ENCODE results near the gene KLHL6. TPM values are rescaled to one million over a fixed set of nuclear protein-coding genes. Genes with fewer than 3 reads are reported as not detected.
"Not testable (repeated sequence)": the region's sequence is repeated elsewhere in the genome, so short reads cannot be mapped to it uniquely, and the experiment has no call there.

Gene KLHL6
- polyA plus RNA-seq, 1 of the 3 experiments (the other 2 are of a cell fraction), result not detected

DNA sequence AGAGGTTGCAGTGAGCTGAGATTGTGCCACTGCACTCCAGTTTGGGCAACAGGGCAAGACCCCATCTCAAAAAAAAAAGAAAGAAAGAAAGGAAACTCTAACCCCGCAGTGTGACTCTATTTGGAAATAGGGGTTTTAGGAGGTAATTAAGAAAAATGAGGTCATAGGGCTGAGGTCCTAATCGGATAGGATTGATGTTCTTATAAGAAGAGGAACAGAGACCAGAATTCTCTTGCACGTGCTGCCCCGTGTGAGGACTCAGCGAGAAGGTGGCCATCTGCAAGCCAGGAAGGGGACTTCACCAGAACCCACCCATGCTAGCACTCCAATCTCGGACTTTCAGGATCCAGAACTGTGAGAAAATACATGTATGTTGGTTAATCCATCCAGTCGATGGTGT is 25.8 kb downstream of the KLHL6 start:
- Histone ChIP-seq H3K4me3 (ENCODE audit: low read depth in 2 of 2, low read length in 1 of 2) (no peak overlapping the region), H4K20me1 (ENCODE audit: insufficient read depth) (no peaks in the 10 kb centered on the region), H3K9me3 (no peaks in the 10 kb centered on the region), H2AFZ (ENCODE audit: low read depth) (no peak overlapping the region), H3F3A (replicated peaks; ENCODE audit: insufficient read depth) (no peaks in the 10 kb centered on the region), H3K9me2 (no peaks in the 10 kb centered on the region), H3K27me3 (ENCODE audit: insufficient read depth) (no peaks in the 10 kb centered on the region), H3K79me2 (ENCODE audit: insufficient read depth) (no peaks in the 10 kb centered on the region), H3K4me2 (no peak overlapping the region), H3K4me1 (ENCODE audit: control insufficient read depth in 1 of 2, insufficient read depth in 2 of 2, low read depth in 1 of 2, low read length in 1 of 2) (no peaks in the 10 kb centered on the region), H3K27ac (ENCODE audit: low read depth in 2 of 2, low read length in 1 of 2) (no peak overlapping the region), H3K9ac (no peak overlapping the region), H3K36me3 (replicated peaks in 1 of 2; ENCODE audit: control insufficient read depth in 1 of 2, insufficient read depth in 2 of 2, low read length in 1 of 2) (no peaks in the 10 kb centered on the region)
- ChIA-PET CTCF (no interaction called here), POLR2A (no interaction called here)
- TF ChIP-seq GATA2 (CRISPR knock-in tag; IDR thresholded peaks at IDR 0.05), result no peak
- TF ChIP-seq GABPA (IDR thresholded peaks at IDR 0.05; ENCODE audit: low read depth), result no peak
- WGBS (ENCODE audit: low lambda C conversion rate), result 75% methylated on average over 7 of the region's 7 CpGs
- DNase-seq, result no peak

DNA sequence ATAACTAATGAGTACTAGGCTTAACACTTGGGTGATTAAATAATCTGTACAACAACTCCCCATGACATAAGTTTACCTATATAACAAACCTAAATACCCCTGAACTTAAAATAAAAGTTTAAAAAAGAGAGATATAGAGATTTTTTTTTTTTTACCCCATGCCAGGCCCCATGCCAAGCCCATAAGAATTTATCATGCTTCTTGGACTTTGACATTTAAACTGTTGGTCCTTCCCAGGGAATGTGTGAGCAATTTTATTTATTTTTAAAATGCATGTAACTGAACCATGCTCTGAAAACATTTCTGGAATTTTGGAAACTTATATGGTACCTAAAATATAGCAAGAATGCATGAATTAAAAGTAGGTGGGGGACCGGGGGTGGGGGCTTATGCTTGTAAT is 26.3 kb downstream of the KLHL6 start:
- Histone ChIP-seq H3K4me1 (ENCODE audit: control insufficient read depth in 1 of 2, insufficient read depth in 2 of 2, low read depth in 1 of 2, low read length in 1 of 2) (no peaks in the 10 kb centered on the region), H3K36me3 (replicated peaks in 1 of 2; ENCODE audit: control insufficient read depth in 1 of 2, insufficient read depth in 2 of 2, low read length in 1 of 2) (no peaks in the 10 kb centered on the region), H3K9me2 (no peaks in the 10 kb centered on the region), H2AFZ (ENCODE audit: low read depth) (no peak overlapping the region), H3F3A (replicated peaks; ENCODE audit: insufficient read depth) (no peaks in the 10 kb centered on the region), H3K4me3 (ENCODE audit: low read depth in 2 of 2, low read length in 1 of 2) (no peak overlapping the region), H3K9ac (no peak overlapping the region), H3K79me2 (ENCODE audit: insufficient read depth) (no peaks in the 10 kb centered on the region), H3K27me3 (ENCODE audit: insufficient read depth) (no peaks in the 10 kb centered on the region), H3K9me3 (no peaks in the 10 kb centered on the region), H3K27ac (ENCODE audit: low read depth in 2 of 2, low read length in 1 of 2) (no peak overlapping the region), H3K4me2 (no peak overlapping the region), H4K20me1 (ENCODE audit: insufficient read depth) (no peaks in the 10 kb centered on the region)
- DNase-seq, result no peak
- TF ChIP-seq FOSL2 (IDR thresholded peaks at IDR 0.05; ENCODE audit: borderline replicate concordance, low read depth) (no peak), RFX5 (IDR thresholded peaks at IDR 0.05; ENCODE audit: low read length) (no peak), NRF1 (IDR thresholded peaks at IDR 0.05; ENCODE audit: low read depth, low read length) (no peak), MAX (IDR thresholded peaks at IDR 0.05; ENCODE audit: low read depth) (no peak), REST (IDR thresholded peaks at IDR 0.05; ENCODE audit: low read depth, low read length) (no peak), SIN3A (IDR thresholded peaks at IDR 0.05; ENCODE audit: borderline replicate concordance, low read depth, low read length) (no peak), EZH2phosphoT487 (IDR thresholded peaks at IDR 0.05; ENCODE audit: borderline replicate concordance, low read depth) (no peak), CTCF (IDR thresholded peaks at IDR 0.05) (no peak), CHD2 (IDR thresholded peaks at IDR 0.05; ENCODE audit: low read length, partially characterized antibody) (no peak)
- TF ChIP-seq, protein P1, sequence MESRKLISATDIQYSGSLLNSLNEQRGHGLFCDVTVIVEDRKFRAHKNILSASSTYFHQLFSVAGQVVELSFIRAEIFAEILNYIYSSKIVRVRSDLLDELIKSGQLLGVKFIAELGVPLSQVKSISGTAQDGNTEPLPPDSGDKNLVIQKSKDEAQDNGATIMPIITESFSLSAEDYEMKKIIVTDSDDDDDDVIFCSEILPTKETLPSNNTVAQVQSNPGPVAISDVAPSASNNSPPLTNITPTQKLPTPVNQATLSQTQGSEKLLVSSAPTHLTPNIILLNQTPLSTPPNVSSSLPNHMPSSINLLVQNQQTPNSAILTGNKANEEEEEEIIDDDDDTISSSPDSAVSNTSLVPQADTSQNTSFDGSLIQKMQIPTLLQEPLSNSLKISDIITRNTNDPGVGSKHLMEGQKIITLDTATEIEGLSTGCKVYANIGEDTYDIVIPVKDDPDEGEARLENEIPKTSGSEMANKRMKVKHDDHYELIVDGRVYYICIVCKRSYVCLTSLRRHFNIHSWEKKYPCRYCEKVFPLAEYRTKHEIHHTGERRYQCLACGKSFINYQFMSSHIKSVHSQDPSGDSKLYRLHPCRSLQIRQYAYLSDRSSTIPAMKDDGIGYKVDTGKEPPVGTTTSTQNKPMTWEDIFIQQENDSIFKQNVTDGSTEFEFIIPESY (IDR thresholded peaks at IDR 0.05; ENCODE audit: borderline replicate concordance, low read depth), result no peak
- POLR2A ChIA-PET, result no interaction called here
- CTCF ChIA-PET, result no interaction called here
- 0% methylated on average over 1 of the region's 1 CpG for WGBS (ENCODE audit: low lambda C conversion rate)

- H3K9ac ChIP-seq; H4K20me1 ChIP-seq (ENCODE audit: insufficient read depth); H2AFZ ChIP-seq (ENCODE audit: low read depth); H3K4me3 ChIP-seq (ENCODE audit: low read depth in 2 of 2, low read length in 1 of 2); H3K36me3 ChIP-seq (replicated peaks in 1 of 2; ENCODE audit: control insufficient read depth in 1 of 2, insufficient read depth in 2 of 2, low read length in 1 of 2); CTCF ChIA-PET; H3K4me2 ChIP-seq; H3F3A ChIP-seq (replicated peaks; ENCODE audit: insufficient read depth); H3K27ac ChIP-seq (ENCODE audit: low read depth in 2 of 2, low read length in 1 of 2); H3K4me1 ChIP-seq (ENCODE audit: control insufficient read depth in 1 of 2, insufficient read depth in 2 of 2, low read depth in 1 of 2, low read length in 1 of 2); DNase-seq; H3K9me2 ChIP-seq; H3K79me2 ChIP-seq (ENCODE audit: insufficient read depth); POLR2A ChIA-PET; H3K9me3 ChIP-seq; H3K27me3 ChIP-seq (ENCODE audit: insufficient read depth): not testable (repeated sequence)
- WGBS (ENCODE audit: low lambda C conversion rate), result 74% methylated on average over 6 of the region's 6 CpGs
Measured at GRCh38 chr3:183528758-183529157, 26.7 kb downstream of the KLHL6 start.

Data from SK-N-SH (cell line).